A549 (cell line): Measurements from ENCODE around the gene ABLIM1.

Experiments
- MYC ChIP-seq: IDR thresholded peaks from 2 replicates; pipeline ENCODE4 v1.6.1; 2012; ENCODE audit warnings: mild to moderate bottlenecking, inconsistent platforms, low read length, improper control_type of control experiment, borderline replicate concordance
- POLR2A ChIP-seq: IDR thresholded peaks from 2 replicates; pipeline ENCODE4 v1.6.1; 2012; ENCODE audit warnings: mild to moderate bottlenecking, low read length
- TP53 ChIP-seq: fragments of 250-450 bp; sonication (Bioruptor Pico); IDR thresholded peaks from 2 replicates; pipeline ENCODE4 v1.5.0; 2021; ENCODE audit warnings: mild to moderate bottlenecking, moderate library complexity
- TF ChIP-seq, protein P1 (sequence below): fragments of 450-650 bp; IDR thresholded peaks from 2 replicates; pipeline ENCODE4 v1.6.1; 2014; ENCODE audit warnings: antibody characterized with exemption

DNA sequence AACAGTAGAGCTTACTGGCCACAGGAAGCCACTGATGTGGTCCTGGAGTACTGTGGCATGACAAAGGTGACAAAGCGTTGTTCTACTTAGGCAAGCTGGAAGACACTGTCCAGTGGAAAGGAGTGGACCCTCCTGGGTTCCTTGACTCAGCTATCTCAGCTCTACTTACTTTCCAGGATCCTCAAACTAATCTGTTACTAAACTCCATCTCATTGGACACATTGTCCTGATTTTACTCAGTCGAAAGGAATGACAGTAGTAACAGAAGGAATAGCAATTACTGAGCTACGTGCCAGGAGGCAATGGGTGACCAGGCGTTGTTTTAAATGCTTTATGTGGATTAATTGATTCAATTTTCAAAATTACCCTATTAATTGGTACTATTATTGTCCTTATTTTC is 41.6 kb downstream of the ABLIM1 start:
- TF ChIP-seq MYC: no peak
- TF ChIP-seq TP53 (CRISPR knock-in tag): no peak
- TF ChIP-seq POLR2A: no peak
- TF ChIP-seq, protein P1, sequence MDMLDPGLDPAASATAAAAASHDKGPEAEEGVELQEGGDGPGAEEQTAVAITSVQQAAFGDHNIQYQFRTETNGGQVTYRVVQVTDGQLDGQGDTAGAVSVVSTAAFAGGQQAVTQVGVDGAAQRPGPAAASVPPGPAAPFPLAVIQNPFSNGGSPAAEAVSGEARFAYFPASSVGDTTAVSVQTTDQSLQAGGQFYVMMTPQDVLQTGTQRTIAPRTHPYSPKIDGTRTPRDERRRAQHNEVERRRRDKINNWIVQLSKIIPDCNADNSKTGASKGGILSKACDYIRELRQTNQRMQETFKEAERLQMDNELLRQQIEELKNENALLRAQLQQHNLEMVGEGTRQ: no peak
